Panc1 (cell line): ENCODE data around the gene FGF14.

Source experiments
- CTCF ChIP-seq: fragments of 450-650 bp; IDR thresholded peaks from 2 replicates; pipeline ENCODE4 v1.5.1; 2017; ENCODE audit warnings: mild to moderate bottlenecking
- POLR2AphosphoS5 ChIP-seq: IDR thresholded peaks from 2 replicates; pipeline ENCODE4 v1.6.1; 2012; ENCODE audit warnings: mild to moderate bottlenecking, low read depth, low read length, moderate library complexity
- SIN3A ChIP-seq: IDR thresholded peaks from 2 replicates; pipeline ENCODE4 v1.6.1; 2012; ENCODE audit warnings: low read depth, mild to moderate bottlenecking, low read length, moderate library complexity, borderline replicate concordance; ENCODE audit not compliant: insufficient read depth
- TCF7L2 ChIP-seq: IDR thresholded peaks from 2 replicates; pipeline ENCODE4 v1.6.1; 2011; ENCODE audit warnings: mild to moderate bottlenecking, low read depth, low read length, inconsistent platforms
- TF ChIP-seq, protein P1 (sequence below), 2 experiments: IDR thresholded peaks; 2 replicates each; pipeline ENCODE4 v1.6.1; 2011 to 2012; ENCODE audit warnings: low read depth in 2 of 2, control low read depth in 1 of 2, low read length in 1 of 2, mild to moderate bottlenecking in 1 of 2, moderate library complexity in 1 of 2; ENCODE audit not compliant: insufficient read depth in 1 of 2

DNA sequence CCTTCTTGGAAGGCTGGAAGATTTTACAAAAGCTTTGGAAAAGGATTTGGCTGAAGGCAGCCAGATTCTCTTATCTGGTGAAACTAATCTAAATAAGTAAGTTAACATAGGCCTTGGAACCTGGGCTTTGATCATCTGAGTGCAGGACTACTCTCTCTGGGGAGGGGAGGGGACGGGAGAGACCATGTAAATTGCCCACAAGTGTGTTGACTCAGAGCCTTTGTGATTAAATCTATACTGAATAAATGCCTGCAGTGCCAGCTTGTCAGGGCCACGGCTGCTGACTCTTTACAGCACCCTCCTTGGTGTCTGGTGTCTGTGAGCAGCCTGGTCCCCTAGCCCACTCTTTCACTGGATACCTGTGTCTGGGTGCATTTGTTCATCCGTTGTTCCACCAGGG is 698.0 kb downstream of the FGF14 start:
- TF ChIP-seq CTCF (no peak), POLR2AphosphoS5 (no peak), TCF7L2 (no peak), SIN3A (no peak)
- TF ChIP-seq, protein P1, sequence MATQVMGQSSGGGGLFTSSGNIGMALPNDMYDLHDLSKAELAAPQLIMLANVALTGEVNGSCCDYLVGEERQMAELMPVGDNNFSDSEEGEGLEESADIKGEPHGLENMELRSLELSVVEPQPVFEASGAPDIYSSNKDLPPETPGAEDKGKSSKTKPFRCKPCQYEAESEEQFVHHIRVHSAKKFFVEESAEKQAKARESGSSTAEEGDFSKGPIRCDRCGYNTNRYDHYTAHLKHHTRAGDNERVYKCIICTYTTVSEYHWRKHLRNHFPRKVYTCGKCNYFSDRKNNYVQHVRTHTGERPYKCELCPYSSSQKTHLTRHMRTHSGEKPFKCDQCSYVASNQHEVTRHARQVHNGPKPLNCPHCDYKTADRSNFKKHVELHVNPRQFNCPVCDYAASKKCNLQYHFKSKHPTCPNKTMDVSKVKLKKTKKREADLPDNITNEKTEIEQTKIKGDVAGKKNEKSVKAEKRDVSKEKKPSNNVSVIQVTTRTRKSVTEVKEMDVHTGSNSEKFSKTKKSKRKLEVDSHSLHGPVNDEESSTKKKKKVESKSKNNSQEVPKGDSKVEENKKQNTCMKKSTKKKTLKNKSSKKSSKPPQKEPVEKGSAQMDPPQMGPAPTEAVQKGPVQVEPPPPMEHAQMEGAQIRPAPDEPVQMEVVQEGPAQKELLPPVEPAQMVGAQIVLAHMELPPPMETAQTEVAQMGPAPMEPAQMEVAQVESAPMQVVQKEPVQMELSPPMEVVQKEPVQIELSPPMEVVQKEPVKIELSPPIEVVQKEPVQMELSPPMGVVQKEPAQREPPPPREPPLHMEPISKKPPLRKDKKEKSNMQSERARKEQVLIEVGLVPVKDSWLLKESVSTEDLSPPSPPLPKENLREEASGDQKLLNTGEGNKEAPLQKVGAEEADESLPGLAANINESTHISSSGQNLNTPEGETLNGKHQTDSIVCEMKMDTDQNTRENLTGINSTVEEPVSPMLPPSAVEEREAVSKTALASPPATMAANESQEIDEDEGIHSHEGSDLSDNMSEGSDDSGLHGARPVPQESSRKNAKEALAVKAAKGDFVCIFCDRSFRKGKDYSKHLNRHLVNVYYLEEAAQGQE (IDR thresholded peaks at IDR 0.05; ENCODE audit: insufficient read depth in 1 of 2, low read depth in 2 of 2, low read length in 1 of 2) = no peak
